SKM-1 treated with dmso at 0.1 percent for 144 hours (cell line): Measurements from ENCODE around the gene MRPS21.
A peak's percentile ranks its signal among the peaks of the same experiment; 100 is the strongest.
"Not testable (repeated sequence)": the region's sequence is repeated elsewhere in the genome, so short reads cannot be mapped to it uniquely, and the experiment has no call there.

Source experiments
- DNase-seq: peaks from one replicate; lab custom pipeline; 2025; ENCODE audit not compliant: unreplicated experiment; lab: John Stamatoyannopoulos, UW

The MRPS21 gene

DNA sequence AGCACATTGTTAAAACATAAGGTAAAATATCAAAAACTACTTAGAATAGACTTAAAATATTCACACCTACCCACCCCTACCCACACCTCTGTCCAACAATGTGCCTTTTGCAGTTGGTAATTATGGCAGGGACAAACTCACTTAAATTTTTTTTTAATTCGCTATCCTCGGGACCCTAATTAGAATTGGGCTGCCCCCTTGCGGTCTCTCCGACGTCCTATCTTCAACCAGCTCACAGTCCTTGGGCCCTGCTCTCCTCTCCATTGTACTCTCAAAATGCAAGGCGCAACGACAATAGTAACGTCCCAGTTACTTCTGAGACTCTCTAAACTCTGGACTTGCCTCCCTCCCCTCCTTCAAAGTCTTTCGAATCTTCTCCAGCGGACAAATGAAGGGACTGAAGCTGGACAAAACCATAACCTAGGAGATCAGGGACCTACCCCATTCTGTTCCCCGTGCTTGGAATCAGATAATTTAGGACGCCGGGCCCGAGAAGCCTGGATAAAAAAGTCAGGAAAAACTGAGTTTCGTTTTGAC lies 12.4 kb upstream of the MRPS21 start:
- peak; percentile 53 for DNase-seq

DNA sequence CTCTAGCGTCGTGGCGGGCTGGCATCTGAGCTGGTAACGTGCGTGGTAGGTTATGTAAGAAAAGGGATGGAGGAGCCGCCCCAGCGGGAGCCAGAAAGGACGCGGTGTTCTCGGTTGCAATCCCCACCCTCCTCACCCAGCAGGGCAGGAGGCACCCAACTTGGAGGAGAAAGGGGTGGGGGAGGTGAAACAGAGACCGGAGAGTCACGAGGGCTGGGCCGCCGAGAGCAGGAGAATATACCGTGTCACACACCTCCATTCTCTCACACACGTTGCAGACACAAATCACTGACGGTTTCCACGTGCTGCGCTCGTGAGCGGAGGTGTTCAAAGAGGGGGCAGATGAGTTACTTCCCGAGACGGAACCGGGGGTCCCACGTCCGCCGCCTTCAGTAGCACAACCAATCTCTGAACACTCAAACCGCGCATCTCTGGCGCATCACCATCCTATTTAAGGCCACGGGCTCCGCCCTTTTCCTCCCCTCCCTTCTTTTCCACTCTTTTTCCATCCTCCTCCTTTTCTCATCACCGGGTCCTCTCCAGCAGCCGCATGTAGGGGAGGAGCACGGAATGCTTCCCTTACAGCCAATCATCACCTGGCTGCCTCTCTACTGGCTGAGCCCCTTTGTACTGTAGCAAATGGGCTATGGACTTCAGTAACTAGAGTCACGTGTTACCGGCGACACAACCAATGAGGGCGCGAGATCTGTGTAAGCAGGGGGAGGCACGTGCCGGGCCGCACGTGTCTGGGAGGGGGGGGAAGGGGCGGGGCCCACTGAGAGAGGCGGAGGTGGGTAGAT lies 11.7 kb upstream of the MRPS21 start, which contains the start of gene CIART:
TSS of gene CIART (plus strand) at position 797 of the 800 bp plus-strand sequence. CDS start 714 bp downstream, outside the sequence.
- DNase-seq: peak; percentile 69

DNA sequence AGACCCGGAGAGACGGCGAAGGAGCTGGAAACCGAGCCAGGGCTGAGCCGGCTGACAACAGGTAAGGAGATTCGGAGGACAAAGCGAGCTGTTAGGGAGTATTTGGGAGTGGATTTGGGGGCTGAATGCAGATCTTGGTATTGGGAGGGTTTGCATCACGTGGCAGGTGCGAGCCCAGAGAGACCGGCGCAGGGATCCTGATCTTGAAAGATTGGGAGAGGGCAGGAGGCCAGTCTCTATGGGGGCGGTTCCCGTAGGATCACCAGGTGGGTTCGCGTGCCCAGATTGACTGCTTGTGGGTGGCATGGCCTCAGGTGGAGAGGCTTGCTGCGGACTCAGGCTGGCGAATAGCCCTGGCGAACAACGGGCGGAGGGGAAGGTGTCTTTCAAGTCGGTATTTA lies 11.1 kb upstream of the MRPS21 start:
- no peak for DNase-seq

DNA sequence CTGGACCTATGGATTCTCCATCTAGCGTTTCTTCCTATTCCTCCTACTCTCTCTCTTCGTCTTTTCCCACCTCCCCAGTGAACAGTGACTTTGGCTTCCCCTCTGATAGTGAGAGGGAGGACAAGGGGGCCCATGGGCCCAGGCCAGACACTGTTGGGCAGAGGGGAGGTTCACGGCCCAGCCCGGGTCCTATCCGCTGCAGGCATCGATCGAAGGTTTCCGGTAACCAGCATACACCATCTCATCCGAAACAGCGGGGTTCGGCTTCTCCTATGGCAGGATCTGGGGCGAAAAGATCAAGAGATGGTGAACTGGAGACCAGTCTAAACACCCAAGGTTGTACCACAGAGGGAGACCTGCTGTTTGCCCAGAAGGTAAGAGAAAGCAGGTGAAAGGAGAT lies 10.4 kb upstream of the MRPS21 start:
- DNase-seq: no peak

DNA sequence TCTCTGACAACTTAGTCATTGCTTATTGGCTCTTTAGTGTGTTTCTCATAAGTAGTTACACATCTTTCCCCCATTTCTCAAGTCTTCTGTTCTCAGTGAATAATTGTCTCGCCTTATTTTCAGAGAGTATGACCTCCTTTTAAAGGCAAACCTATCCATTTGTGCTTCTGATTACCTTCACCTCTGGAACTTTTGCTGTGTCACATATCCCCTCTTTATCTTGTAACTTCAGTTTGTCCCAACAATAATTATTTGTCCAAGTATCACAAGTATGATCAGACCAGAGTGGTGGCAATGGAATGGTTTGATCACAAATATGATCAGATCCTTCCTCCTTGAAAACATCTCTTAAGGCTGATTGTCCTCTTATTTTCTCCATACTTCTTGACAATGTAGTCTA lies 5.3 kb upstream of the MRPS21 start:
- DNase-seq: no peak

DNA sequence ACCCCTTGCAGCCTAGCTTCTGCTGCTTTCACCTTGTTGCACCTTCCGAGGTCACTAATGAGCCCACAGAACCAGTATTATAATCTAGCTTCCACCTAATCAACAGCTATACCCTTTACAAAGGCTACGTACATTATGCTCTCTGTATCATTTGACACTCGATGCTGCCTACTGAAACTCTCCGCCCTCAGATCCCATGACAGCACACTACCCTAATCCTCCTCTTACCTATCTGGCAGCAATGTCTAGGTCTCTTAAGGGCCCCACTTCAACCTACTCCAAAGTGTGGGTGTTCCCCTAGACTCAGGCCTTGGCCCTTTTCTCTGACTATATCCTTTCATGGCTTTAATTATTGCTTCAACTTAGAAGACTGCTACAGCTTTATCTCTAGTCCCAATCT lies 4.8 kb upstream of the MRPS21 start:
- no peak for DNase-seq

DNA sequence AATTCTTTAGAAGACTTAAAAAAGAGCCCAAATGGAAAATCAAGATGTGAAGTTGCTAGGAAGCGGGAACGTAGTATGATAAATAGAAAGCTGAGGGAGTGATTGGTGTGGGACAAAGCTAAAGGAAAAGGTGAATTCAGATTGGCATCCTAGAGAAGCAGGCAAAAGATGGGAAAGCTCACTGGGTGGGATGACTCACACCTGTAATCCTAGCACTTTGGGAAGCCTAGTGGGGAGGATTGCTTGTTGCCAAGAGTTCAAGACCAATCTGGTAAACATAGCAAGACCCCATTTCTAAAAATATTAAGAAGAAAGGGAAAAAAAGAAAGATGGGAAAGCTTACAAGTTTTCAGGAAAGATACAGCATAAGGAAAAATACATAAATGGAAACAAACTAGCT lies 1.8 kb downstream of the MRPS21 start:
- no peak for DNase-seq

DNA sequence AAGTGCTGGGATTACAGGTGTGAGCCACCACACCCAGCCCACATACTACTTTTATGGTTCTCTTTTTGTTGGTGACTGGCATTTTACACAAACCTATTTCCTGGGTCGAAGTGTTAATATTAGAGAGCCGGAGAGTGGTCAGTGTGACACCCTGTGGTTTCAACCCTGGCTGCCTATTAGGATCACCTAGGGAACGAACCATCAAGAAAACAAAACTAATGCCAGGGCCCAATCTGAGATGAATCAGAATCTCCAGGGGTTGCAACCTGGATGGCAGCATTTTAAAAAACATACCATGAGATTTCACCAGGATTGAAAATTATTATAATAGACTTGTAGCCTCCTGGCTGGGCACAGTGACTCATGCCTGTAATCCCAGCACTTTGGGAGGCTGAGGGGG lies 6.1 kb downstream of the MRPS21 start:
- no peak for DNase-seq

DNA sequence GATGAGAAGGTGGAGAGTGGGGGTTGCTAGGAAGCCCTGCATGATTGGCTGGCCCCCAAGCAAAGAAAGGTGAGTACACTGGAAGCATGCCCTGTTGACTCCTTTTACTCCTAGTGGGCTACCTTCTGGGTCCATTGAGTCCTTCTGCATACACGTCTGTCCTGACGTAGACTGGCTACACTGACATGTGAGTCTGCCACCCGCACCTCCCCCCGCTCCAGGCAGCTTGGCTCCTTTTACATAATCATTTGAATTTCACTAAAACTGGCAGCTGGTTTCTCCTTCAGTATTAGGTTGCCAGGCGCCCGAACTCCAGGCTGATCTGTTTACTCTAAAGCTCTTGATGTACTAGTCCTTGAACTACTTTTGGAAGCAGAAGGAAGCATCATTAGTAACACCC lies 8.7 kb downstream of the MRPS21 start:
- DNase-seq: no peak

DNA sequence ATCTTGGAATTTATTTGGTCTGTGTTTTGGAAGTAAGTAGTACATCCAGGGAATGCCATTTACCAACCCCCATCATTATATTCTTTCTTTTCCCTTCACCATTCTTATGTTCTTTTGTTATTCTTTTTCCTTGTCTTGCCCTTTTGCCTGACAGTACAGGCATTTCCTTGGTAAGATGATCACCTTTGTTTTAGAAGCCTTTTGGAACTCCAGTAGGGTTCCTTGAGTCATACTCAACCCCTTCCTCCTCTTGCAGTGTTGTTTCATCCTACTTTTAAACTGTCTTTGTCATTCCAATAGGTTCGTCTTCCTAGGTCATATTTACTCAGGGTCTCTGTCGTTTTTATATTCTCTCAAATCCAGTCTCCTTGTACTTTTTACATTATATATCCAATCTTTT lies 9.2 kb downstream of the MRPS21 start:
- no peak for DNase-seq

DNA sequence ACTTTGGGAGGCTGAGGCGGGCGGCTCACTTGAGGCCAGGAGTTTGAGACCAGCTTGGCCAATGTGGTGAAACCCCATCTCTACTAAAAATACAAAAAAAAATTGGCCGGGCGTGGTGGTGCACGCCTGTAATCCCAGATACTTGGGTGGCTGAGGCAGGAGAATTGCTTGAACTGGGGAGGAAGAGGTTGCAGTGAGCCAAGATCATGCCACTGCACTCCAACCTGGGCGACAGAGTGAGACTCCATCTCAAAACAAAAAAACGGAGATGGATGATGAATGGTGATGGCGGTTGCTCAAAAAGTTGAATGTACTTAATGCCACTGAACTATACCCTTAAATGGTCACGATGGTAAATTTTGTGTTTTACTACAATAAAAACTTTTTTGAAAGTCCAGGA lies 14.9 kb downstream of the MRPS21 start:
- not testable (repeated sequence) for DNase-seq

DNA sequence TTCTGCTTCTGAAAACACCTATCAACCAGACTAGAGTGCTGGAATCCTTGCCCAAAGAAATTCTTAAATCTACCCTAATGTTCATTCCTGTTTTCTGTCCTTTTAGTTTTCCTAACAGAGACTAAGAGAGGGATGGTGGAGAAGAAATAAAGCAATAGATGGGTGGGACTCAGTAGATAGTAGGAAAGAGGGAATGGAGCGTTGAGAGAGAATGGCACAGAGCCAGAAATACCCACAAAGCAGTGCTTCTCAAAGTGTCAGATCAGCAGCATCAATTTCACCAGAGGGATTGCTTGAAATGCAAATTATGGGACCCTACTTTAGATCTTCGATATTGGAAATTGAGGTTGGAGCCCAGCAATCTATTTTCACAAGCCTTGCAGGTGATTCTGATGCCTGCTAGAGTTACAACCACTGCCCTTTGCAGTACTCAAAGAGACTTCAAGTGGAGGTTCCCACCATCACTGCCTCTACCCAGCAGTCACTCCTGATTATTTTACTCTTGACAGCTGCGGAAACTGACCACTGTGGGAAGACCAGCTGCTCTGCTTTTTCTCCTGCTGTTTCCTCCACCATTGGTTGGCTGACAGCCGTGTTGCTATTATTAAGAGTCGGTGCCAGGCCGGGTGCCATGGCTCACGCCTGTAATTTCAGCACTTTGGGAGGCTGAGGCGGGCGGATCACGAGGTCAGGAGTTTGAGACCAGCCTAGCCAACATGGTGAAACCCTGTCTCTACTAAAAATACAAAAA lies 16.3 kb downstream of the MRPS21 start:
- no peak for DNase-seq

DNA sequence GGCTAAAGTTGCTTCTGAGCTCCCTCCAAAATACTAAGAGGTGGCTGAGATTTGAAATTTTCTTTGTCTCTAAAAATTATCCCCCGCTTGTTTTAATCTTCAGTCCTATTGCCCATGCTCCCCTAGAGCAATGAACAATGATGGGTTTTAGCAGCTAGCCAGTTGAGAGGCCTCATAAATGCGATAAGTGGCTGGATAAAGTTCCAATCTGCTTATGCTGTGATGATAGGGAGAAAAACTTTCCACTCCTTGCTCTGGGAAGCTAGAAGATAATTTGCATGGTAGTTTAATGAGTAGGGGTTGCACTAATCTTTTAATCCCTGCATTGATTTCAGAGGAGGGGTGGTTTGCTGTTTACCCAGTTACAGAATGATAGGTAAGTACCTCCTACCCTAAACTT lies 18.1 kb downstream of the MRPS21 start:
- DNase-seq: no peak

DNA sequence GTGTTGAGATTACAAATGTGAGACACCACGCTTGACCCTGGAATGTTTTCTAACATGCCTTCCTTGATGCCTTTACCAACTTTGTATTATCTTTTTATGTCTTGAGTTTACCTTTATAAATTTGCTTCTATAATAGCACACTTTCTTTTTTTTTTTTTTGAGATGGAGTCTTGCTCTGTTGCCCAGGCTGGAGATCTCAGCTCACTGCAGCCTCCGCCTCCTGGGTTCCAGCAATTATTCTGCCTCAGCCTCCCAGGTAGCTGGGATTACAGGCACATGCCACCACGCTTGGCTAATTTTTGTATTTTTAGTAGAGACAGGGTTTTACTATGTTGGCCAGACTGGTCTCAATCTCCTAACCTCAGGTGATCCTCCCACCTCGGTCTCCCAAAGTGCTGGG lies 21.0 kb downstream of the MRPS21 start:
- not testable (repeated sequence) for DNase-seq

DNA sequence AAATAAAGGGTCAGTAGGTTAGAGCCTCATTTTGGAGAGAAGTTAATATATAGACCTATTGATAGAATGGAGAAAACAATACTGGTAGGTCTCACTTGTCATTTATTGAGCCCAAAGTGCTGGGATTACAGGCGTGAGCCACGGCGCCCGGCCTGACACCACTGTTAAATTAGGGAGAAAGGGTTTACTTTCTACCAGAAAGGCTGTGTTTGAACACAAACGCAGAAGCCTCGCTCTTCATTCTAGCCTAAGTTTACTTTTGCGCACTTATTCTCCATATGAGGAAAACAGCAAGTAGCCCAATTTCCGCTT lies 27.0 kb downstream of the MRPS21 start:
- DNase-seq: no peak

DNA sequence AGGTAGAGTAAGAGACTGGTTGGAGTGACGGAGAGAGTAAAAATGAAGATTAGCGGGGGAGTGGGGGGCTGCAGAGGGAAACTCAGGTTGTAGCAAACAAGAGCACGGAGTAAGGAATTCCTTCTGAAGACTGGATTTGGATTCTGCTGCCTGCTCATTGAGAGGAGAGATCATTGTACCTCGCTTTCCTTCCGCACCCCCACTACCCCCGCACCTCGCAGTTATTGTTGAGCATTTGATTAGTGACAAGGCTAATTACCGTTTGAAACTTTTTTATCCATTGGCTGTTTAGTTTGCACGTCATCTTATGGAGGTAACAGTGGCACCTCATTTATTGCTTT lies 28.1 kb downstream of the MRPS21 start:
- no peak for DNase-seq

DNA sequence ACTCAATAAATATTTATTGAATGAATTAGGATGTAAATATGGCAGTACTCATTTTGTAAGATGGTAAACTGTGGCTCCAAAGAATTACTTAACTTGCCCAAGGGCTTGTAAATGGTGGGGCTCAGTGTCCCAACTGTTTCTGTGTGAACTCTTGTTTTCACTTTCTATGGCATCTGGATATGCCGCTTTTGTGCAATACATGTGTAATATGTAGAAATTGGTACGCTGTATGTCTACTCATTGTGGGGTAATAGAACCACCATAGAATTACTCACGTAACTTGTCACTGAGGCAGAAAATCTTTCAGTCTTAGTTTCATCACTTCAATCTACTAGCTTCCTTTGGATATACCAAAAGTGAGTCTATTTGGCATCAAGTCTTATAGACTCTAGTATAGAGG lies 28.6 kb downstream of the MRPS21 start:
- DNase-seq: peak; percentile 60

DNA sequence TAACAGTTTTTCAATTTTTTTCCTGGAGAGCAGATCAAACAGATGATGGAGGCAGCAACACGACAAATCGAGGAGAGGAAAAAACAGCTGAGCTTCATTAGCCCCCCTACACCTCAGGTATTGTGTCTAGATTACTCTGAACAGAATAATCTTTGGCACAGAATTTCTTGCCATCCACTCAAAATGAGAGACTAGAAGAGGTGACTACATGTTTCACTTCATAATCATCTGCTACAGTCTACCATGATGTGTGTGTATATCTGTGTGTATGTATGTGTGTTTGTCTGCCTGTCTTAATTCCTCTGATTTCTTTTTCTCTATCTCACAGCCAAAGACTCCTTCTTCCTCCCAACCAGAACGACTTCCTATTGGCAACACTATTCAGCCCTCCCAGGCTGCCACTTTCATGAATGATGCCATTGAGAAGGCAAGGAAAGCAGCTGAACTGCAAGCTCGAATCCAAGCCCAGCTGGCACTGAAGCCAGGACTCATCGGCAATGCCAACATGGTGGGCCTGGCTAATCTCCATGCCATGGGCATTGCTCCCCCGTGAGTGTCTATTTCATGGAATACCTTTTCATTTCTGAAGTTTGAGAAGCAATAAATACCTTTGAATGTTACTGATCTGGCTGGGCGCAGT lies 39.1 kb downstream of the MRPS21 start:
- DNase-seq: no peak

DNA sequence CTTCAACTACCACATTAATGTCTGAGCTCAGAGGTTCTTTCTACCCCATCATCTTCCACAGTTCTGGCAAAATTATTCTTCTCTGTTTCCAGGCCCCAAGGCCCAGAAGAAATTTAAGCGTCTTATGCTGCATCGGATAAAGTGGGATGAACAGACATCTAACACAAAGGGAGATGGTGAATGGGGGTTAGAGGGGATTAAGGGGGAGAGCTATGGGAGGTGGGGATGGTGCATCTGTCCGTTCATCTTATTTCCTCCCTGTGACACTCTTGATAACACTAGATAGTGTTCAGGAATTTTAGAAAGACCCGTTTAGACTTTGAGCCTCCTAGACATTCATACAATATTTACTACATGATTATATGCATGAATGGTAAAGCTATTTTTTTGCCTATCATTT lies 52.7 kb downstream of the MRPS21 start:
- DNase-seq: no peak

DNA sequence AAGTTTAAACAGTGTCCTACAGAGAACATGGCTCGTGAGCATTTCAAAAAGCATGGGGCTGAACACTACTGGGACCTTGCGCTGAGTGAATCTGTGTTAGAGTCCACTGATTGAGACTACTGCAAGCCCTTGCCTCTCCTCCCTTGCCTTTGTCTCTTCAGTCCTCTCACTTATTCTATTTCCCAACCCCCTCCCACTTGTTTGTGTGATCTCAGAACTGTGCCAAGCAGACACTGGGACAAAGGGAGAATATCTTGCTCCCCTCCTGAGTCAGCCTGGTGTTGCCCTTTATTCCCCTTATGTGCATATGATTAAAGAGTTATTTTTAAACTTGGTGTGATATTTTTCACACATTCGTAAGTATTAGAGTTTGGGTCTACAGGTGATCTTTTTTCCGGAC lies 59.2 kb downstream of the MRPS21 start:
- DNase-seq: no peak
